ENCODE data around the gene FNDC11.

The FNDC11 gene

DNA sequence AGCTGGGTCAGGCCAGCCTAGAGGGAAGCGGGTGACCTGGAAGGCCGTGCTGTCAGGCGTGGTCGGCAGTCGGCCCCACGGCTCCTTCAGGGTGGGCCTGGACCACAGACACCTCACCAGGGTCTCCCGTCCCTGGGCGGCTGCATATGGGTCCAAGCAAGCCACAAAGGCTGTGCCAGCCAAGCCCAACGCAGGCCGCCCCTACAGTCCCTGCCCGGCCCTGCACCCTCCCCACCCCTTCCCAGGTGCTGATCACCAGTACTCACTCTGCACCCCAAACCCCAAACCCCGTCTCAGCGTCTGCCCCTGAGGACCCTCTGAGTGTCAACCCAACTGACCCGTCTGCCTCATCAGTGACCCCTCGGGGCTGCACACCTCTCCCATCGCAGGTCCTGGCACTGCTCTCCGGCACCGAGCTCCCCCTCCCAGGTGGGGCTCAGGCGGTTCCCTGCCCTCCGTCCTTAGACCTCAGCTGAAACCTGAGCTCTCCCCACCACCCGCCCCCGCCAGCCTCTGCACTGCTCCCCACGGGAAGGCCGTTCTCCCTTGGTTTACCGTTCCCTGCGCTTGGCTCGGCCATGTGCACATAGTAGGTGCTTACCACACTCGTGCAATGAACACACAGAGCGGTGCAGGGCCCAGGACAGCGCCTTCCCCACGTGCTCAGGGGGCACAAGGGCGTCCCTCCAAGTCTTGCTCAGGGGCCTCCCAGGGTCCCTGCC lies 34.9 kb upstream of the FNDC11 start:
- Histone ChIP-seq H3K27ac (replicated peaks) (no peak overlapping the region), H3K4me3 (replicated peaks; ENCODE audit: insufficient read depth, low read length) (no peak overlapping the region), H3K27me3 (ENCODE audit: insufficient read depth, poor library complexity, severe bottlenecking) (peaks cover 8% of the 10 kb centered on the region)
- TF ChIP-seq POLR2AphosphoS5 (IDR thresholded peaks at IDR 0.05; ENCODE audit: low read depth): no peak
- TF ChIP-seq GABPA (IDR thresholded peaks at IDR 0.05; ENCODE audit: low read depth): no peak
- TF ChIP-seq, protein P1, sequence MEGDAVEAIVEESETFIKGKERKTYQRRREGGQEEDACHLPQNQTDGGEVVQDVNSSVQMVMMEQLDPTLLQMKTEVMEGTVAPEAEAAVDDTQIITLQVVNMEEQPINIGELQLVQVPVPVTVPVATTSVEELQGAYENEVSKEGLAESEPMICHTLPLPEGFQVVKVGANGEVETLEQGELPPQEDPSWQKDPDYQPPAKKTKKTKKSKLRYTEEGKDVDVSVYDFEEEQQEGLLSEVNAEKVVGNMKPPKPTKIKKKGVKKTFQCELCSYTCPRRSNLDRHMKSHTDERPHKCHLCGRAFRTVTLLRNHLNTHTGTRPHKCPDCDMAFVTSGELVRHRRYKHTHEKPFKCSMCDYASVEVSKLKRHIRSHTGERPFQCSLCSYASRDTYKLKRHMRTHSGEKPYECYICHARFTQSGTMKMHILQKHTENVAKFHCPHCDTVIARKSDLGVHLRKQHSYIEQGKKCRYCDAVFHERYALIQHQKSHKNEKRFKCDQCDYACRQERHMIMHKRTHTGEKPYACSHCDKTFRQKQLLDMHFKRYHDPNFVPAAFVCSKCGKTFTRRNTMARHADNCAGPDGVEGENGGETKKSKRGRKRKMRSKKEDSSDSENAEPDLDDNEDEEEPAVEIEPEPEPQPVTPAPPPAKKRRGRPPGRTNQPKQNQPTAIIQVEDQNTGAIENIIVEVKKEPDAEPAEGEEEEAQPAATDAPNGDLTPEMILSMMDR (IDR thresholded peaks at IDR 0.05; ENCODE audit: insufficient read depth, low read length): no peak
- TF ChIP-seq, protein P2, sequence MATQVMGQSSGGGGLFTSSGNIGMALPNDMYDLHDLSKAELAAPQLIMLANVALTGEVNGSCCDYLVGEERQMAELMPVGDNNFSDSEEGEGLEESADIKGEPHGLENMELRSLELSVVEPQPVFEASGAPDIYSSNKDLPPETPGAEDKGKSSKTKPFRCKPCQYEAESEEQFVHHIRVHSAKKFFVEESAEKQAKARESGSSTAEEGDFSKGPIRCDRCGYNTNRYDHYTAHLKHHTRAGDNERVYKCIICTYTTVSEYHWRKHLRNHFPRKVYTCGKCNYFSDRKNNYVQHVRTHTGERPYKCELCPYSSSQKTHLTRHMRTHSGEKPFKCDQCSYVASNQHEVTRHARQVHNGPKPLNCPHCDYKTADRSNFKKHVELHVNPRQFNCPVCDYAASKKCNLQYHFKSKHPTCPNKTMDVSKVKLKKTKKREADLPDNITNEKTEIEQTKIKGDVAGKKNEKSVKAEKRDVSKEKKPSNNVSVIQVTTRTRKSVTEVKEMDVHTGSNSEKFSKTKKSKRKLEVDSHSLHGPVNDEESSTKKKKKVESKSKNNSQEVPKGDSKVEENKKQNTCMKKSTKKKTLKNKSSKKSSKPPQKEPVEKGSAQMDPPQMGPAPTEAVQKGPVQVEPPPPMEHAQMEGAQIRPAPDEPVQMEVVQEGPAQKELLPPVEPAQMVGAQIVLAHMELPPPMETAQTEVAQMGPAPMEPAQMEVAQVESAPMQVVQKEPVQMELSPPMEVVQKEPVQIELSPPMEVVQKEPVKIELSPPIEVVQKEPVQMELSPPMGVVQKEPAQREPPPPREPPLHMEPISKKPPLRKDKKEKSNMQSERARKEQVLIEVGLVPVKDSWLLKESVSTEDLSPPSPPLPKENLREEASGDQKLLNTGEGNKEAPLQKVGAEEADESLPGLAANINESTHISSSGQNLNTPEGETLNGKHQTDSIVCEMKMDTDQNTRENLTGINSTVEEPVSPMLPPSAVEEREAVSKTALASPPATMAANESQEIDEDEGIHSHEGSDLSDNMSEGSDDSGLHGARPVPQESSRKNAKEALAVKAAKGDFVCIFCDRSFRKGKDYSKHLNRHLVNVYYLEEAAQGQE (IDR thresholded peaks at IDR 0.05; ENCODE audit: insufficient replicate concordance, low read depth): no peak
- no peak for TF ChIP-seq SPI1 (IDR thresholded peaks at IDR 0.05; ENCODE audit: borderline replicate concordance, low read depth)
- no peak for DNase-seq (ENCODE audit: low read depth in 1 of 2, low spot score in 1 of 2)

DNA sequence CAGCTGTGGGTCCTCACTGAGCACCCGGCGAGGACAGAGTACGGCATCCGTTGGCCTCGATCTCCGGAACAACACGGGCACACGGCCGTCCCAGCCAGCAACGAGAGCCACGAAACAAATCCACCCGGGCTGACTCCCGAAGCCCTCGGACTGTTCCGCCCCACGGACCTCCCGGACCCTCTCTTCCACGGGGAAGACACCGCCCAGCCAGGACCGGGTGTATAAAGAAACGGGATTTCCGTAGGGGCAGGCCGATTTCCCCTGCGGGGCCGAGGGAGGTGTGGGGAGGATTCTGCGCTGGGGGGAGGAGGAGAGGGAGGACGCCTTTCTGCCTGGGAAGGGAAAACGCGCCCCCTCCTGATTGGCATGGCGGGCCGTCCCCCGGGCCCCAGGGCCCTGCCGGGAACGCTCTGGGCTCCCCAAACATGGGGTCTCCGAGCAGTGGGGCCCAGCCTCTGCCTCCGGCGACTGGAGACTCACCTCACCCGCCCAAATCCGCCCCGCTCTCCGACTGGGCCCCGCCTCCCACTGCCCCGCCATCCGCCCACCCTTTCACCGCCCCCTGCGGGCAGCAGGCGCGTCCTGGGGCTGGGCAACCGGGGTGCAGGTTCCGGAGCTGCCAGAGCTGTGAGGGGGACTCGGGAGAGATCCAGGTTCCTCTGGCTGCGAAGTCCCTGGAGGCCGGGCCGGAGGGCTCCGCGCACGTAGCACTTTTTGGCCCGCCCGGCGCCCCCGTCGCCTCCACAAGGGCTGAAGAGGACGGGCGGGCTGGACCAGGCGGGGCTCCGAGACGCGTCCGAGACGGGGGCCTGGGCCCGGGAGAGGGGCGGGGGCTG lies 34.1 kb upstream of the FNDC11 start:
- TF ChIP-seq, protein P2 (IDR thresholded peaks at IDR 0.05; ENCODE audit: insufficient replicate concordance, low read depth): no peak
- no peak for TF ChIP-seq POLR2AphosphoS5 (IDR thresholded peaks at IDR 0.05; ENCODE audit: low read depth)
- TF ChIP-seq GABPA (IDR thresholded peaks at IDR 0.05; ENCODE audit: low read depth): no peak
- no peak for TF ChIP-seq SPI1 (IDR thresholded peaks at IDR 0.05; ENCODE audit: borderline replicate concordance, low read depth)
- TF ChIP-seq, protein P1 (IDR thresholded peaks at IDR 0.05; ENCODE audit: insufficient read depth, low read length): no peak
- Histone ChIP-seq H3K27ac (replicated peaks) (no peak overlapping the region), H3K4me3 (replicated peaks; ENCODE audit: insufficient read depth, low read length) (peak overlapping the region; percentile 39), H3K27me3 (ENCODE audit: insufficient read depth, poor library complexity, severe bottlenecking) (peaks cover 8% of the 10 kb centered on the region)
- no peak for DNase-seq (ENCODE audit: low read depth in 1 of 2, low spot score in 1 of 2)

DNA sequence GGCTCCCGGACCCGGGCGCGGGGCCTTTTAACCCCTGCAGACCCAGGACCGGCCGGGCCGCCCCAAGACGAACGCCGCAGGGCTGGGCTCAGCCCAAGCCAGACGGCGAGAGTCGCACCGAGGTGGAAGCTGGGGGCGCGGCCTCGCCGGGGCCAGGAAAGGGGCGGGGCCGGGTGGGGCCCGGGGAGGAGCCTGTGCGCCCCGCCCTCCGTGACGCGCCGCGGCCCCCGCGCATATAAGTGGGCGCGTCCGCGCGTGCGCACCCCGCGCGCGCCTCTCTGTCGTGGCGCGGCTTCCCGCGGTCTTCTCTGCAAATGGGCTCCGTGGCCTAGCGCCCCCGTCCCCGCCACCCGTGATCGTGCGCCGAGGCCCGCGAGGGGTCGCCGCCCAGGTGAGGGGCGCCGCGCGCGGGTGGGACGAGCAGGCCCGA lies 33.4 kb upstream of the FNDC11 start, which contains the start of gene PPDPF:
Gene PPDPF (plus strand): TSS at position 262 of the 430 bp plus-strand sequence. CDS start 544 bp downstream, outside the sequence.
- peak; percentile 48 to 67 for DNase-seq (ENCODE audit: low read depth in 1 of 2, low spot score in 1 of 2)
- H3K4me3 ChIP-seq (replicated peaks; ENCODE audit: insufficient read depth, low read length): peak within 1 kb of the TSS; percentile 57
- TF ChIP-seq, protein P2 (IDR thresholded peaks at IDR 0.05; ENCODE audit: insufficient replicate concordance, low read depth): no peak
- peak; percentile 77 for TF ChIP-seq POLR2AphosphoS5 (IDR thresholded peaks at IDR 0.05; ENCODE audit: low read depth)
- H3K27me3 ChIP-seq (ENCODE audit: insufficient read depth, poor library complexity, severe bottlenecking): peaks cover 8% of the 10 kb centered on the region
- peak within 1 kb of the TSS; percentile 65 for H3K27ac ChIP-seq (replicated peaks)
